ENCODE results near the gene OR13J1.

DNA sequence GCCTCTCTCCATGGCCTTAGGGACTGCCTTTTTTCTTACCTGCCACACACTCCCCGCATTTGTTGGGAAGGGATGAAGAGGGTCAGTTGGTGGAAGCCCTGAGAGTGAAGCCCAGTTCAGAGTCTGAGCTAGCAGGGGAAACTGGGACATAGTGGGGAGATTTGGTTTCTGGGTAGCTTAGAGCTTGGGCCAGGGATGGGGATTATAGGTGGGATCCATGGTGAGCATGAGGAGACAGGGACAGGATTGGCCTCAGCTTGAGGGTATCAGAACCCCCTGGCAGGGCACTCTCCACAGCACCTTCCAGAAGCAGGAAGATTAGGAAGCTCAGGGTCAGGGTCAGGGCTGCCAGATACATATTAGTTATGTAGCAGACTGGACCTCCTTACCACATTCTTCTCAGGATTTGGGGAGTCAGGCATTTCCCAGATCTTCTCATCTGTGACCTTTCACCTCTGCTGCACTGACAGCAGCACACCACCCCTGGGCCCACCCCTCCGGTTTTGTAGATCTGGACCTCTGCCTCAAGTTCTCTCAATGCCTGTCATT, 17.9 kb downstream of the OR13J1 start:
- TF ChIP-seq, protein P1, sequence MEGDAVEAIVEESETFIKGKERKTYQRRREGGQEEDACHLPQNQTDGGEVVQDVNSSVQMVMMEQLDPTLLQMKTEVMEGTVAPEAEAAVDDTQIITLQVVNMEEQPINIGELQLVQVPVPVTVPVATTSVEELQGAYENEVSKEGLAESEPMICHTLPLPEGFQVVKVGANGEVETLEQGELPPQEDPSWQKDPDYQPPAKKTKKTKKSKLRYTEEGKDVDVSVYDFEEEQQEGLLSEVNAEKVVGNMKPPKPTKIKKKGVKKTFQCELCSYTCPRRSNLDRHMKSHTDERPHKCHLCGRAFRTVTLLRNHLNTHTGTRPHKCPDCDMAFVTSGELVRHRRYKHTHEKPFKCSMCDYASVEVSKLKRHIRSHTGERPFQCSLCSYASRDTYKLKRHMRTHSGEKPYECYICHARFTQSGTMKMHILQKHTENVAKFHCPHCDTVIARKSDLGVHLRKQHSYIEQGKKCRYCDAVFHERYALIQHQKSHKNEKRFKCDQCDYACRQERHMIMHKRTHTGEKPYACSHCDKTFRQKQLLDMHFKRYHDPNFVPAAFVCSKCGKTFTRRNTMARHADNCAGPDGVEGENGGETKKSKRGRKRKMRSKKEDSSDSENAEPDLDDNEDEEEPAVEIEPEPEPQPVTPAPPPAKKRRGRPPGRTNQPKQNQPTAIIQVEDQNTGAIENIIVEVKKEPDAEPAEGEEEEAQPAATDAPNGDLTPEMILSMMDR (IDR thresholded peaks at IDR 0.05) = no peak
- TF ChIP-seq POLR2A (IDR thresholded peaks at IDR 0.05; ENCODE audit: low read length) (no peak), CBX8 (IDR thresholded peaks at IDR 0.05) (no peak), EHMT2 (IDR thresholded peaks at IDR 0.05; ENCODE audit: low read depth) (no peak)

Measured in A549 (cell line).